Right lobe of liver (tissue), 4 donors: Measurements from ENCODE around the gene SPDYA.

Experiments used
- CTCF ChIP-seq, 4 donors: fragments of 200-600 bp in 3 of 4; fragments of 450-650 bp in 1 of 4; IDR thresholded peaks; one replicate each; pipeline versions ENCODE4 v1.5.1 to v1.8.0; 2016 to 2022; ENCODE audit warnings: antibody characterized with exemption in 4 of 4, mild to moderate bottlenecking in 2 of 4
- POLR2A ChIP-seq: fragments of 450-650 bp; IDR thresholded peaks from one replicate; pipeline ENCODE4 v1.6.1; 2017; ENCODE audit warnings: antibody characterized with exemption, mild to moderate bottlenecking
- donor health status: DM: no; HTN: no; CAD: no.
- donor health status: DM: no; HTN: no; CAD: no.
- donor health status: DM: no; HTN: yes; CAD: no.

GRCh38 chr2:28895189-28895893 is 84.7 kb downstream of the SPDYA start:
- TF ChIP-seq CTCF (IDR thresholded peaks at IDR 0.05) (no peak), POLR2A (no peak)
